Parathyroid adenoma (tissue), 2 donors: Measurements from ENCODE around the gene RIPOR3.
"Not testable (repeated sequence)": the region's sequence is repeated elsewhere in the genome, so short reads cannot be mapped to it uniquely, and the experiment has no call there.

Source experiments
- H2AFZ ChIP-seq: fragments of 300-600 bp; sonication (generic); one replicate; pipeline ENCODE4 v1.7.0; 2017; ENCODE audit warnings: antibody characterized with exemption, mild to moderate bottlenecking
- H3K27ac ChIP-seq: fragments of 300-600 bp; sonication (generic); one replicate; pipeline ENCODE4 v1.7.0; 2017
- H3K27me3 ChIP-seq: fragments of 300-600 bp; sonication (generic); one replicate; pipeline ENCODE4 v1.7.0; 2017; ENCODE audit warnings: low read length; ENCODE audit not compliant: control insufficient read depth, insufficient read depth
- H3K36me3 ChIP-seq: fragments of 300-600 bp; sonication (generic); one replicate; pipeline ENCODE4 v1.7.0; 2017; ENCODE audit warnings: low read length; ENCODE audit not compliant: control insufficient read depth, insufficient read depth
- H3K4me1 ChIP-seq: fragments of 300-600 bp; sonication (generic); one replicate; pipeline ENCODE4 v1.7.0; 2017; ENCODE audit warnings: control low read depth
- H3K4me2 ChIP-seq: fragments of 300-600 bp; sonication (generic); one replicate; pipeline ENCODE4 v1.7.0; 2017; ENCODE audit warnings: low read length
- H3K4me3 ChIP-seq: fragments of 300-600 bp; sonication (generic); one replicate; pipeline ENCODE4 v1.7.0; 2017; ENCODE audit warnings: low read depth, low read length
- H3K79me2 ChIP-seq: fragments of 300-600 bp; sonication (generic); one replicate; pipeline ENCODE4 v1.7.0; 2017; ENCODE audit warnings: control low read depth
- H3K9ac ChIP-seq: fragments of 300-600 bp; sonication (generic); one replicate; pipeline ENCODE4 v1.7.0; 2017; ENCODE audit warnings: mild to moderate bottlenecking
- H3K9me3 ChIP-seq: fragments of 300-600 bp; sonication (generic); one replicate; pipeline ENCODE4 v1.7.0; 2017; ENCODE audit warnings: low read length; ENCODE audit not compliant: control insufficient read depth
- CTCF ChIP-seq: fragments of 300-600 bp; sonication (generic); IDR thresholded peaks from one replicate; pipeline ENCODE4 v1.7.0; 2017; ENCODE audit warnings: antibody characterized with exemption, mild to moderate bottlenecking
- donor health status: primary hyperparathyroidism.

RIPOR3 gene

GRCh38 chr20:50709636-50709973, 18.3 kb upstream of the RIPOR3 start:
- H3K36me3 ChIP-seq, result no peaks in the 10 kb centered on the region
- H3K9me3 ChIP-seq, result no peaks in the 10 kb centered on the region
- H3K9ac ChIP-seq, result no peak overlapping the region
- no peak overlapping the region for H3K27ac ChIP-seq
- no peaks in the 10 kb centered on the region for H3K27me3 ChIP-seq
- H3K79me2 ChIP-seq, result no peaks in the 10 kb centered on the region
- H3K4me2 ChIP-seq, result no peak overlapping the region
- no peak overlapping the region for H2AFZ ChIP-seq
- H3K4me1 ChIP-seq, result no peaks in the 10 kb centered on the region
- no peak overlapping the region for H3K4me3 ChIP-seq
- TF ChIP-seq CTCF, result no peak

GRCh38 chr20:50708845-50709635, 17.7 kb upstream of the RIPOR3 start:
- Histone ChIP-seq H3K4me1 (no peaks in the 10 kb centered on the region), H2AFZ (no peak overlapping the region), H3K9ac (no peak overlapping the region), H3K27ac (no peak overlapping the region), H3K79me2 (no peaks in the 10 kb centered on the region), H3K36me3 (no peaks in the 10 kb centered on the region), H3K4me2 (no peak overlapping the region), H3K9me3 (no peaks in the 10 kb centered on the region), H3K4me3 (no peak overlapping the region), H3K27me3 (no peaks in the 10 kb centered on the region)
- no peak for TF ChIP-seq CTCF

- no peaks in the 10 kb centered on the region for H3K9me3 ChIP-seq
- no peak overlapping the region for H3K4me3 ChIP-seq
- no peak overlapping the region for H3K27ac ChIP-seq
- no peaks in the 10 kb centered on the region for H3K79me2 ChIP-seq
- no peak overlapping the region for H2AFZ ChIP-seq
- no peaks in the 10 kb centered on the region for H3K4me1 ChIP-seq
- no peak for TF ChIP-seq CTCF
- no peaks in the 10 kb centered on the region for H3K27me3 ChIP-seq
- H3K9ac ChIP-seq, result no peak overlapping the region
- H3K36me3 ChIP-seq, result no peaks in the 10 kb centered on the region
- no peak overlapping the region for H3K4me2 ChIP-seq
Measured at GRCh38 chr20:50704971-50705370, 13.6 kb upstream of the RIPOR3 start.

GRCh38 chr20:50704514-50704913, 13.2 kb upstream of the RIPOR3 start:
- no peaks in the 10 kb centered on the region for H3K4me1 ChIP-seq
- no peaks in the 10 kb centered on the region for H3K79me2 ChIP-seq
- no peak for TF ChIP-seq CTCF
- no peak overlapping the region for H3K4me3 ChIP-seq
- H3K9me3 ChIP-seq, result no peaks in the 10 kb centered on the region
- no peak overlapping the region for H3K27ac ChIP-seq
- H3K9ac ChIP-seq, result no peak overlapping the region
- H3K36me3 ChIP-seq, result no peaks in the 10 kb centered on the region
- H3K27me3 ChIP-seq, result no peaks in the 10 kb centered on the region
- H2AFZ ChIP-seq, result no peak overlapping the region
- H3K4me2 ChIP-seq, result no peak overlapping the region

- not testable (repeated sequence) for H3K27ac ChIP-seq, H3K79me2 ChIP-seq, H3K9ac ChIP-seq, H3K4me2 ChIP-seq, H3K4me1 ChIP-seq, H3K36me3 ChIP-seq, H3K4me3 ChIP-seq, H3K27me3 ChIP-seq, H3K9me3 ChIP-seq, H2AFZ ChIP-seq
Measured at GRCh38 chr20:50703651-50704438, 12.5 kb upstream of the RIPOR3 start.
